CD4-positive, alpha-beta T cell treated with Interleukin-21 for 1 hour (primary cell): ENCODE results near the gene VPS35L.
"Not testable (repeated sequence)": the region's sequence is repeated elsewhere in the genome, so short reads cannot be mapped to it uniquely, and the experiment has no call there.

Experiments used
- DNase-seq: peaks from one replicate; pipeline ENCODE4 v3.0.0-alpha.2; 2020

VPS35L gene

GRCh38 chr16:19660432-19660831, 104.9 kb downstream of the VPS35L start:
- DNase-seq: no peak

DNA sequence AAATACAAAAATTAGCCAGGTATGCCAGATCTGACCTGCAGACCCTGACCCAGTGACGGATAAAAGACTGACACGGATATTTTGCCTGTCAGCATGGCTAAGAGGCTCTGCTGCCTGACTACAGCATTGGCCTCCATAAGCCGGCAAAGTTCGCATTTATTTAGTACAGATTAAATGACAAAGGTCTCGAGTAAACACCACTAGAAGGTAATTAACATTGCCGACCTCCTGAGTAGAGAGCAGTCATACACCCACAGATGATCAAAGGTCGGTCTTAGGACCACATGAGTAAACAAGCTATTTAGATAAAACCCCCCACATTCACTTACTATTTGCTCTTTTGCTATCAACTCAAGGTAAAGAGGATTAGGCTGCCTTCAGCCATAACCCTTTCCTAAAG, 106.8 kb downstream of the VPS35L start:
- no peak for DNase-seq

GRCh38 chr16:19664166-19664565, 108.7 kb downstream of the VPS35L start:
- no peak for DNase-seq

GRCh38 chr16:19665313-19665712, 109.8 kb downstream of the VPS35L start:
- not testable (repeated sequence) for DNase-seq

DNA sequence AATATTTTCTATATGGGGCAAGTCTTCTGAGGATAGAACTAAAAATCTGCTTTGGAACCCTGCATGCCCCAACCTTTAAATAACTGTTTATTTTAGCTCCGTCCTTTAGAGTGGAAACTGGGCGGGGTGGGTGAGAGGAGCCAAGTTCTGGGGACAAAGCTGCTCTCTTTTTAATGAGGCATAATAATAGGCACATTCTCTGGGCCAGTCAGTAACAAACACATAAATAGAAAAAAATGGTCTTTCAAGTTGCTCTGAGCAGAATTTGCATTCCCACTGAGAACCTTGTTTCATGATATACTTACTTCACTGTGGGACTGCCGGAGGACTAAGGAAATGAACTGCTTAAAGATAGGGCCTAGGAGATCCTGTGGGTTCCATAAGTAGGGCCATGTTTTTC, 111.0 kb downstream of the VPS35L start:
- DNase-seq: no peak

- DNase-seq: no peak
These were observed 116.9 kb downstream of the VPS35L start for GRCh38 chr16:19672378-19672777.

DNA sequence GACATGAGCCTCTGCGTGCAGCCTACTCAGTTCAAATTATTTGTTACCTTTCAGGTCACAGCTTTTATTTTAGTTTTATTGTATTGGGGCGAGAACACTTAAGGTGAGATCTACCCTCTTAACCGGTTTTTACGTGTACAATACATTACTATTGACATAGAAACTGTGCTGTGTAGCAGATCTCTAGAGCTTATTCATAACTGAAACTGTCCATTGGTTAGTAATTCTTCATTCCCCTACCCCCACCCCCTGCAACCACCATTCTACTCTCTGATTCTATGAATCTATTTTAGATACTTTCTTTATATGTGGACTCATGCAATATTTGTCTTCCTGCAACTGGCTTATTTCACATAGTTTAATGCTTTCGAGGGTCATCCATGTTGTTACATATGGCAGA, 119.0 kb downstream of the VPS35L start:
- DNase-seq: no peak

DNA sequence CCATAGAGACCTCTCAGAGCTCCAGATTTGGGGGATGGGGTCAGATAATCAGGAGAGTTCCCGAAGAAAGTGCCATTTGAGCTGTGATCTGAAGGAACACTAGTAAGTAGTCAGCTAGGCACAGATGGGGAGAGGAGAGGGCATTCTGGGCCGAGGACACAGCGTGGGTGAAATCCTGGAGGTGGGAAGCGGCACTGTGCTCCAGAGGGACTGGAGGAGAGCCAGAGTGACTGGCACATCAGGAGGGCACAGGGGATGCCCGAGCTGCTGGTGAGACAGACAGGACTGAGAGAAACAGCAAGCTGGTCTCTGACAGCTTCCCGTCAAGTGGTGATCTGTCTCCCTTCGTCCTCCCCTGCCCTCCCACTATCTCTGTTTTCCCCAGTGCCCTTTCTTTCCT, 121.9 kb downstream of the VPS35L start:
- no peak for DNase-seq

GRCh38 chr16:19678804-19679203, 123.3 kb downstream of the VPS35L start:
- no peak for DNase-seq

- DNase-seq: not testable (repeated sequence)
These were observed 123.8 kb downstream of the VPS35L start for GRCh38 chr16:19679281-19679680.

GRCh38 chr16:19680881-19681340, 125.4 kb downstream of the VPS35L start:
- DNase-seq: no peak

- DNase-seq: no peak
These were observed 126.1 kb downstream of the VPS35L start for GRCh38 chr16:19681637-19682036.

DNA sequence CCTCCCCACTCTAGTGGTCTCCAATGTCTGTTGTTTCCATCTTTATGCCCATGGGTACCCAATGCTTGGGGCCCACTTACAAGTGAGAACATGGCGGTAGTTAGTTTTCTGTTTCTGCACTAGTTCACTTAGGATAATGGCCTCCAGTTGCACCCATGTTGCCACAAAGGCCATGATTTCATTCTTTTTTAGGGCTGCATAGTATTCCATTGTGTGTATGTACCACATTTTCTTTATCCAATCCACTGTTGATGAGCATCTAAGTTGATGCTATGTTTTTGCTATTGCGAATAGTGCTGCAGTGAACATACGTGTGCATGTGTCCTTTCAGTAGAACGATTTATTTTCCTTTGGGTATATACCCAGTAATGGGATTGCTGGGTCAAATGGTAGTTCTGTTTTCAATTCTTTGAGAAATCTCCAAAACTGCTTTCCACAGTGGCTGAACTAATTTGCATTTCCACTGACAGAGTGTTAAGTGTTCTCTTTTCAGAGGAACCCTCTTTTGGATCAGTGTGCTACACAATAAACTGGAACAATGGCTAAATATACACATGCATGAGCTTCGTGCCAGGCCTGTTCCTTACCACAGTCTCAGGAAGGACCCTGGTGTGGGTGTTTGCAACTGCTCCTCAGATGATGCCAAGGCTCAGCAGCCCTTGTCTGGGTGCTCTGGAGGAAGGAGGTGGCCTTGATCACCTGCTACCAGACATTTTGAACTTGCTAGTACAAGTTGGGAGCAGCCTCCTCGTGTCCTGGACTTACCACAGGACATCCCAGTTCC, 128.1 kb downstream of the VPS35L start:
- no peak for DNase-seq

GRCh38 chr16:19685176-19685575, 129.7 kb downstream of the VPS35L start:
- no peak for DNase-seq

DNA sequence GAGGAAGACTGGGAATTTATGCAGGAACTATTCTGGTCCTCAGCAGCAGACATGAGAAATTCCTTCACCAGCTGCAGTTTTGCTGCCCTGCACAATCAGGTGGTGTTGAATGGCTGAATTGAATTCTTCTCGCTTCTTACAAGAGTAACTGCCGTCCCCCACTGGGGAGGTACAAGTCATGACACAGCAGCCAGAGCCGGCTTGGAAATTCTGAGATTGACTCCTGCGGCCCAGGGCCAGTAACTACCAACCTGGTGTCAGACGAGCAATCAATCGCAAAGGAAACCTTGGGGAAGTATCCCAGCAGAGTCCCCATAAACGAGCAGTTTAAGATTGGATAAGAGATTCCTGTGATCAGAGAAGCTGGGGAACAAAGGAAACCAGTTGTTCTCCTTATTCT, 131.8 kb downstream of the VPS35L start:
- DNase-seq: no peak

DNA sequence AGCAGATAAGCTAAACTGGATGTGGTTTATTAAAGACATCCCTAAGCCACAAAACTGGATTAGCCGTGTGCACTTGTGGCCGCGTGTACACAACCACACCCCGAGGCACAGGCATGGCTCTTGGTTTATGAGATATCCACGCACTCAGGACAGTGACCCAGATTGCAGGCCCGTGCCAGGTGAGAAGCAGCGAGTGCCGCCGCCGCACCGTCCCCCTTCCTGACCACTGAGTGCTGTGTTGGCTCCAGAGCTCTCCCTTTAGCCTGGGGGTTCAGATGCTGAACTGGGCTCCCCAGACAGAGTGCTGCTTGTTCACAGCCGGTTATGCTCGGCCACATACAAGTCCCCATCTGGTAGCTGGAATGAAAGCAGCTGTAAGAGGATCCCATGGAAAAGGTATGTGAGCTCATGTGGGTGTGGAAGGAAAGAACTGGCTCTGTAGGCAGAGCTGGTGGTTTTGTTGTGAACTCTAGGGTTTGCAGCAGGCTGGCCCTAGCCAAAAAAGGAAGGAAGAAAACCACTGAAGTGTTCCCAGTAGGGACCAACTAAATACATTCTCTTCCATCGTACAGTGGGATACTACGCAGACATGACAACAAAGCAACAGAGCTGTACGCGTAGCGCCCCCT, 133.0 kb downstream of the VPS35L start:
- DNase-seq: no peak

DNA sequence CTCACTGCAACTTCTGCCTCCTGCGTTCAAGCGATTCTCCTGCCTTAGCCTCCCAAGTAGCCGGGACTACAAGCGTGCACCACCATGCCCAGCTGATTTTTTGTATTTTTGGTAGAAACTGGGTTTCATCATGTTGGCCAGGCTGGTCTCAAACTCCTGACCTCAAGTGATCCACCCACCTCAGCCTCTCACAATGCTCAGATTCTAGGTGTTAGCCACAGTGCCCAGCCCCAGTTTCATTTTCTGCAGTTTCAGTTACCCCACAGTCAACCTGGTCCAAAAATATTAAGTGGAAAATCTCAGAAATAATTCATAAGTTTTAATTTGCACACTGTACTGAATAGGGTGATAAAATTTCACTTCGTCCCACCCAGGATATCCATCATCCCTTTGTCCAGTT, 133.8 kb downstream of the VPS35L start:
- no peak for DNase-seq

DNA sequence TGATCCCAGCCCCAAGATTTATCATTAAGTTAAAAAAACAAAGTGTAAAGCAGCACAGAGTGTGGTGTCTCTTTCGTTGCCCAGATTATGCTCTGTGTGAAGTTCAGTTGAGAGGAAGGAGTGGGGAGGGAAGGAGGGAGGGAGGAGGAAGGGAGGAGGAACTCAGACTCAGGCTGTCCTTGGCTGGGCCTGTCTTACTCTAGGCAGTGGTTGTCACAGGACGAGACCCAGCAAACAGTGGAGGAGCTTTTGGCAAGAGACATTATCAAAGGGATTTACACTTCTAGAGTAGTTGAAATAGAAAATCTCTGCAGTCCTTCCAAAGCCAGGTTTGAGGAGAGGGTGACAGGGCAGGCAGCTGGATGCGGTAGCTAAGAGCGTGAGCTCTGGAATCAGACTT, 134.7 kb downstream of the VPS35L start:
- no peak for DNase-seq

GRCh38 chr16:19691161-19691711, 135.7 kb downstream of the VPS35L start:
- DNase-seq: no peak

GRCh38 chr16:19694989-19695388, 139.5 kb downstream of the VPS35L start:
- DNase-seq: no peak

DNA sequence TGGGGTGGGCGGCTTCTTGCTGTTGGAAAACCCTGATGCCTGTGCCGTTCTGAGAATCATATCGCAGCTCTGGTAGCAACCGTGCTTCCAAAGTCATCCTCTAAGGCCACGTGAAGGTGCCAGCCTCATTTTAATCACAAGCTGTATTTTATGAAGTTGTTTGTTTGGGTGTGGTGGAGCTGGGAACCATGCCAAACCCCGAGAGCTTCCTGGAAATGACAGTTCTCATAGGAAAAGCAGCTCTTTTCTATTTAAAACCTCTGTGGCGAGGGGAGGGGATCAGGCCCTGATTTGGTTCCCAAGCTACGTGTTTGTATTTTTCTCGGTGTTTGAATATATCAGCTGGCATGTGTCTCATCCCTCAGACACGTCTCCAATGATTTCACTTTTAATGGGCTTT, 140.8 kb downstream of the VPS35L start:
- peak; percentile 84 for DNase-seq

DNA sequence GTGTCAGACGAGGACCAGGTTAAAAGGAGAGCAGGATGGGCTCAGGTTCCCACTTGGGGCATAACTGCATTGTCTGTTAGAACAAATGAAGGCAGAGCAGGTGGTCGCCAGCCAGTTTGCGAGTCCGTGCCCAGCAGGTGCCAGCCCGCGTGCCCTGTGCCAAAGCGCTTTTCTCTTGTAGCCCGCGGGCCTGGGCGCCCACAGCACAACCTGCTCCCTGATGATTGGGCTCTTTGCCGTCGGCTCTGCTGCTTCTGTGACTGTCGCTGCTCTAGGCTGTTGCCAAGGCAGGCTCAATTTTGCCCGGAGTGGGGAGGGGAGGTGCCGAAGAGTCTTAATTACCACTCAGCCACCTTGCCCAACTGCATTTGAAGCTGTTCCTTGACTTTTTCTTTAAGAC, 141.5 kb downstream of the VPS35L start:
- DNase-seq: peak; percentile 7

- peak; percentile 4 for DNase-seq
These were observed 142.3 kb downstream of the VPS35L start for GRCh38 chr16:19697756-19698318.
